HG03064 (cell line): ENCODE data around the gene TMEM132C.

Experiments
- ATAC-seq: cut with Tn5 transposase; IDR thresholded peaks from one replicate; pipeline ENCODE4 v1.9.1; 2021; ENCODE audit warnings: low read depth; ENCODE audit not compliant: unreplicated experiment

Gene TMEM132C

DNA sequence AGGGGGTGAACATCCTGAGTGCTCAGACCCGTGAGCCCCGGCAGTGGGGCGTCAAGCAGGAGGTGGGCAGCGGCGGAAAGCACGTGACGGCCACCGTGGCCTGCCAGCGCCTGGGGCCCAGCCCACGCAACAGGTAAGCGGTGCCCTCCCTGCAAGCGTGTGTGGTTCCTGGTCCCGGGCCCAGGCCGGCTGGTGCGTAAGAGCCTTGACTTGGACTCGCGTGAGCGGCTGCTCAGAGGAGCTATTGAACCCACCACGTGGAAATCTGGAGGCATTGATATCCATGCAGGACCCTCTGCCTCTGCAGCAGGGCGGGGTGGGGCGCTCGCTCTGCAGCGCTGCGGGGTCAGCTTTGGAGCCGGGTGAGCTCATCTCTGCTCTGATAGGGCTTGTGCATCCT lies 277.0 kb downstream of the TMEM132C start:
- no peak for ATAC-seq

DNA sequence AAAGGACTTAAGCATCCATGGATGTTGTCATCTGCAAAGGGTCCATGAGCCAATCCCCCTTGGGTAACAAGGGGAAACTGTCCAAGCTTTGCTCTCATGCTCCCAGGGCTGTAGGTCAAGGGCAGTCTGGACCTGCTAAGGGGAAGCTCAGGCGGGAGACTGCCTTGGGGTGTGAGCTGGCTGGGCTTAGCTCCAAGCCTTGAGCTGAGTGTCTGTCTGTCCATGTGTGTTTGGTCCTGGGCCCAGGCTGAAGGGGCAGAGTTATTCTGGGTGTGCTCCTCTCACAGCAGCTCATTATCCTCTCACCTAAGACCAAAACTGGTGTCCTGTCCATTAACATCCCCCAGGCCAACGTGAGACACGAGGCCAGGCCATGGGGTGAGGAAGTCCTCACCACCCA lies 282.0 kb downstream of the TMEM132C start:
- no peak for ATAC-seq

GRCh38 chr12:128549601-128550218 lies 282.7 kb downstream of the TMEM132C start:
- ATAC-seq = no peak

GRCh38 chr12:128551266-128551665 lies 284.3 kb downstream of the TMEM132C start:
- ATAC-seq = no peak

- no peak for ATAC-seq
Observed at GRCh38 chr12:128554546-128555304, 287.8 kb downstream of the TMEM132C start.

- no peak for ATAC-seq
Observed at GRCh38 chr12:128557231-128557630, 290.3 kb downstream of the TMEM132C start.

DNA sequence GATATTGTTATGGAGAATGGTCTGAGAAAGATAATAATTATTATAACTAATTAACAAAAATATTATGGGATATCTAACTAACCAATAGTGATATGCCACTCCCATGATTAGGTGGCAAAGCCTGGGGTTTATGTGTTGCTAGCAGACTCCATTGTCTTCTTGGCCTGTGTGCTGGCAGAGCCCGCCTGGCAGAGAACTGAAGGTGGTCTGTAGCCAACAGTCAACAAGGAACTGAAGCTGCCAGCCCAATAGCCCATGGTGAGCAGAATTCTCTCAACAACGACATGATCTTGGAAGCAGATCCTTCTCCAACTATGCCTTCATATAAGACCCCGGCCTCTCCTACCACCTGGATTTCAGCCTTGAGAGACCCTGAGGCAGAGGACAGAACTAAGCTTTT lies 298.0 kb downstream of the TMEM132C start:
- ATAC-seq = no peak

- no peak for ATAC-seq
Observed at GRCh38 chr12:128567730-128568129, 300.8 kb downstream of the TMEM132C start.

DNA sequence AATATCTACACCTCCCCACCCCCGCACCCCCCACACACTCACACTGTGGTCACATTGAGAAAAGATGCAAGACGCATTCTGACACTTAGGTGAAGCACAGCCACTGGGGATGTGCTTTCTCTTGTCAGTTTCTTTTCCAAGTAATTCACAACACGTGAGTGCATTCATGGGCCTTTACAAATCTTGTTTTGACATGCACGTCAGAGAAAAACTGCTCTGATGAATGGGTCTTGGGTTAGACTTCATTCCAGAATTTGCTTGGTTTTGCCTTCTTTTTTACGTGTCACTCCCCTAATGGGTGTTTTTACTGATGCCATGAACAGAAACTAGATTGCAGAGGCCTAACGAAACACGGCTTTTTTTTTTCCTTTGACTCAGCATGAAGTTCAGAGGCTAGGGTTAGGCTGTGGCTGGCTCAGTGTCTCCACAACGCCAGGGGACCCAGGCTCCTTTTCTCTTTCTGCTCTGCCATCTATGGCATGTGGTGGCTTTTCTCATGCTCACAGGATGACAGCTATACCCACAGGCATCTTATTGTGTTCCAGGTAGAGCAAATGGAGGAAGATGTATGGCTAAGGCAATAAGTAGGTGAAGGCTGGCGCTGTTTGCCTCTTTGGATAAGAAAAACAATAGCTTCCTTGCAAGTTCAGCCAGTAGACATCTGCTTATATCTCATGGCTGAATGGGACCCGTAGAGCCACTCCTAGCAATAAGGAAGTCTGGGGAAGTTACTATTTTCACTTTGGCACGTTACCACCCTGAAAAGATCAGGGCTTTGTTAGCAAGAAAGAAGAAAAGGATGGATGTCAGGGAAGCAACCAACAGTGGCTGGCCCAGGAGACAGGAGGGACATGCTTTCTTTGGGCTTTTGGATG lies 303.5 kb downstream of the TMEM132C start:
- peak; percentile 69 for ATAC-seq

DNA sequence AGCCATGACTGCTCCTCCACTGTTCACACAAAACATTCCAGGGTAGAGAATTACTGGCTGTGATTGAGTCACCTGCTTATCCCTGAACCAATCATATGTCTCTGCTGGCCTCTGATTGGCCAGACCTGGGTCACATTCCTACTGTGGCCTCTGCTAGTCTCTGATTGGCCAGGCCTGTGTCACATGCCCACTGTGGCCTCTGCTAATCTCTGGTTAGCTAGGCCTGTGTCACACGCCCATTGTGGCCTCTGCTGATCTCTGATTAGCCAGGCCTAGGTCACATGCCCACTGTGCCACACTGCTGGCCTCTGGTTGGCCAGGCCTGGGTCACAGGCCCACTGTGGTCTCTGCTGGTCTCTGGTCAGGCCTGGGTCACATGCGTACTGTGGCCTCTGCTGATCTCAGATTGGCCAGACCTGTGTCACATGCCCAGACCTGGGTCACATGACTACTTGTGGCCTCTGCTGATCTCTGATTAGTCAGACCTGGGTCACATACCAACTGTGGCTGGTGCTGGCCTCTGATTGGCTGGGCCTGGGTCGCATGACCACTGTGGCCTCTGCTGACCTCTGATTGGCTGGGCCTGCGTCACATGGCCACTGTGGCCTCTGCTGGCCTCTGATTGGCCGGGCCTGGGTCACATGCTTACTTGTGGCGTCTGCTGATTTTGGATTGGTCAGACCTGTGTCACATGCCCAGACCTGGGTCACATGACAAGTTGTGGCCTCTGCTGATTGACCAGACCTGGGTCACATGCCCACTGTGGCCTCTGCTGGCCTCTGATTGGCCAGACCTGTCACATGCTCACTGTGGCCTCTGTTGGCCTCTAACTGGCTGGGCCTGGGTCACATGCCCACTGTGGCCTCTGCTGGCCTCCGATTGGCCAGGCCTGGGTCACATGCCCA lies 305.2 kb downstream of the TMEM132C start:
- no peak for ATAC-seq

- ATAC-seq = no peak
Observed at GRCh38 chr12:128573907-128574306, 306.9 kb downstream of the TMEM132C start.

- ATAC-seq = no peak
Observed at GRCh38 chr12:128578045-128578444, 311.1 kb downstream of the TMEM132C start.

DNA sequence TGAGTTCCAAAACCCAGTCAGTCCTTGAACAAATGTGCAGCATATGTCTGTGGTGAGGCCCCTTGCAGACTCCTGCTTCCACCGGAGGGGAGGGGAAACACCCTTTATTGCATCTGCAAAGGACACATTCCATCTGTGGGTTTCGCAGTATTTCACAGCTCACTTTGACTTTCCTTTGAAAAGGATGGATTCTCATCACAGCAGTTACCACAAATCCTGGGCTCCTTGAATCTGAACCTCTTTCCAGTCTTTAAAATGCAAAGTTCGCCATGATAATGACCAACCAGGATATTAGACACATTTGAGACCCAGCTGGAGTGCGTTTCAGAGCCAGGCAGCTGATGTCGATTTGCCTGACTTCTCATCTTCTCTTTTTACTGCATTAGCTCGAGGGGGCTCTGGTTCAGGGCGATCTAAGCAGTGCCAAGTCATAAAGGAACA lies 314.4 kb downstream of the TMEM132C start:
- no peak for ATAC-seq

DNA sequence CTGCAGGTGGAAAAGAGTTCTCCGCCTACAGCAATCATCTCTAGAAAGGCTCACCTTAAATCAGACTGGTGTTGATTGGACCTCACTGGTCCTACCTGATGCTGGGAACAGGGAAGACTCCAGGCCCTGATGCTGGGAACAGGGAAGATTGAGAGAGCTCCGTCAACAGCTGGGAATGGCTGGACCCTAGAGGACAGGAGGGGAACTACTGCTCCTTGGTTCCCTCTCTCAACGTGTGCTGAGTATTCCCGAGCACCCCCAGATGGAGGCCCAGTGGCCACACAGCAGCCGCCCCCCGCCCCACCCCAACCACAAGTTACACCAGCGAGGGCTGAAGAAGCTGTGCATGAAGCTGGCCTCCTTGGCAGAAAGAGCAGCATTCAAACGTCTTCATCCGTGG lies 316.5 kb downstream of the TMEM132C start:
- ATAC-seq = no peak

GRCh38 chr12:128586451-128587029 lies 319.6 kb downstream of the TMEM132C start:
- ATAC-seq = no peak

- no peak for ATAC-seq
Observed at GRCh38 chr12:128587918-128588317, 320.9 kb downstream of the TMEM132C start.

DNA sequence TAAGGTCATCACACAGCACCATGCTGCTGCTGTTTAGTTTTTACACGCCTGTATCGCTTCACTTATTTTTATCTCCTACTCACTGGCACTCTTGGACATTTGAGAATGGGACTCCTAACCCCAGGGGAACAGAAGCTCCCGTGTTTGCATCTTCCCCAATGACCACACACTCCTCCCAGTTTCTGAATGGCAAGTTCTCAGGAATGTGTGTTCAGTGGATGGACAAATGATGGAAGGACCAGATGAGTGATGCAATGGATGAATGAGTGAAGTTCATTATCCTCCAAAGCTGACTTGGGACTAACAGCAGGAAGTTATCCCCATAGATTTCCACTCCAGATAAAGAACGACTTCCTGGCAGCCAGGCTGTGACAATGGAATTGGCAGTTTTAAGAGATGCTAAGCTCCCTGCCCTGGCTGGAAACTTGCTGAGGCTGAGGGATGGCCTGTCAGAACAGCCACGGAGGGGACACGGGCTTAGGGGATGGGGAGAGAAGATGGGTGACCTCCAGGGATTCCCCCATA lies 325.3 kb downstream of the TMEM132C start:
- no peak for ATAC-seq

DNA sequence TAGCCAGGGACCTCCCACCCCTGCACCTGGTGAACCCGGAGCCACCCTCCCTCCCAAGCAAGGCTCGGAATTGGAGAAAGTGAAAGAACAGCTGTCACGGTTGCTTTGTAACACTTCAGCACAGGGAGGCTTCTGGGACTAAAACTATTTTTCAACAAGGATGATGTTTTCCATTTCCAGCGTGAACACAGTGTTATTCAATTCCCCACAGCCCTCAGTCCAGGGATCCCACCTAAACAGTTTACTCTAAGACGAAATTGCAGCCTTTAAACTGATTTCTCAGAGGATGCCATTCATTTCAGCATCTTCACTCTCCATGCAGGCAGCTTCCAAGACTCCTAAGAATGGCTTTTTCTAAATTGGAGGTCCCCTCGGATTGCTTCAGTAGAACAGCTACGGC lies 327.6 kb downstream of the TMEM132C start:
- no peak for ATAC-seq

GRCh38 chr12:128595609-128596008 lies 328.6 kb downstream of the TMEM132C start:
- no peak for ATAC-seq

DNA sequence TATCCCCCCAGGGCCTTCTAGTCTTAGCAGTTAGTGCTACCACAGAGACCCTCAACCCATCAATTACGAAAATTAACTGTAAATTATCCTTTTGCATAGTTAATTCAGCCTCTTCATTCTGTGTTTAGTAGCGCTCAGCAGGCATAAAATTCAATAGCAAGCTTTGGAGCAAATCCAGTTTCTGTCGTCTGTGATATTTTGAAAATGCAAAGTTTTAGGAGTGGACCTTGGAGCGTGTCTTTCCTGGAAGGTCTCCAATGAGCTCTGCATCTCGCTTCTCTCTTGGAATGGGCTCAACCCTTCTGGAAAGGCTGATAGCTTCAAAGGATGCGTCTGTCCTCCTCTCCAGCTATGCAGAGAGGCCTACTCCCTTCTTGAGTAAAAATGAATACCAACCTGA lies 333.9 kb downstream of the TMEM132C start:
- no peak for ATAC-seq
